GM19023 (cell line): ENCODE results near the gene KLF18.
"Not testable (repeated sequence)": the region's sequence is repeated elsewhere in the genome, so short reads cannot be mapped to it uniquely, and the experiment has no call there.

Experiments
- ATAC-seq: cut with Tn5 transposase; IDR thresholded peaks from one replicate; pipeline ENCODE4 v1.9.1; 2021; ENCODE audit warnings: mild to moderate bottlenecking, moderate library complexity; ENCODE audit not compliant: unreplicated experiment

KLF18 gene

DNA sequence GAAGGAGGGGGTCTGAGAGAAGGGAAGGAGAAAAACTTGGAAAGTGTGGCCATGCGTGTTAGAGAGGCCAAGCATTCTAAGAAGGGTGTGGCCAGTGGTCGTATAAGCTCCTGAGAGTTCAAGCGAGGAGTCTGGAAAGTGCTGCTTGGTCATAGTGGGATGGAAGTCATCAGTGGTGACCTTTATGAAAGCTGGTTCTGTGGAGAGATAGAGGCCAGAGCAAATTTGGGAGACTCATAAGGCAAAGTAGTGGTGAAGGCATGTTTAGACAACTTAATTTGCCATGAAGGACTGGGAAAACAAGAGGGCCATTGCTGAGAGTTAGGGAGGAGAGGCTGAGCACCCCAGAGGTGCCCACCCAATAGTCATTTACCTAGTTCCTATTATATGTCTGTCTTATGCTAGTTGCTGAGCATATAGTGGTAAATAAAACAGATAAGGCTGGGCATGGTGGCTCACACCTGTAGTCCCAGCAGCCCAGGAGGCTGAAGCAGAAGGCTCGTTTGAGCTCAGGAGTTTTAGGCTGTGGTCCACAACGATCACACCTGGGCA is 21.0 kb downstream of the KLF18 start:
- ATAC-seq = no peak

GRCh38 chr1:44119525-44119924 is 21.9 kb downstream of the KLF18 start:
- ATAC-seq = no peak

GRCh38 chr1:44118682-44119081 is 22.7 kb downstream of the KLF18 start, which contains the start of gene KLF17:
Gene KLF17 (plus strand): TSS chr1:44118821. CDS start chr1:44118908, 87 bp downstream.
- ATAC-seq = no peak

DNA sequence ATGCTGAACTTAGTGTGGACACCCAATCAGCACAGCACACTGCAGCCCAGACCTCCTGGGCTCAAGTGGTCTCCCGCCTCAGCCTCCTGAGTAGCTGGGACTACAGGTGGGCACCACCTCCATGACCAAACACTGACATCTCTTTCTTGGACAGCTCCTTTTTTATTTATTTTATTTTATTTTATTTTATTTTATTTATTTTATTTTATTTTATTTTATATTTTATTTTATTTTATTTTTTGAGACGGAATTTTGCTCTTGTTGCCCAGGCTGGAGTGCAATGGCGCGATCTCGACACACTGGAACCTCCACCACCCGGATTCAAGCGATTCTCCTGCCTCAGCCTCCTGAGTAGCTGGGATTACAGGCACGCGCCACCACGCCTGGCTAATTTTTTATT is 24.2 kb downstream of the KLF18 start:
- ATAC-seq = not testable (repeated sequence)

DNA sequence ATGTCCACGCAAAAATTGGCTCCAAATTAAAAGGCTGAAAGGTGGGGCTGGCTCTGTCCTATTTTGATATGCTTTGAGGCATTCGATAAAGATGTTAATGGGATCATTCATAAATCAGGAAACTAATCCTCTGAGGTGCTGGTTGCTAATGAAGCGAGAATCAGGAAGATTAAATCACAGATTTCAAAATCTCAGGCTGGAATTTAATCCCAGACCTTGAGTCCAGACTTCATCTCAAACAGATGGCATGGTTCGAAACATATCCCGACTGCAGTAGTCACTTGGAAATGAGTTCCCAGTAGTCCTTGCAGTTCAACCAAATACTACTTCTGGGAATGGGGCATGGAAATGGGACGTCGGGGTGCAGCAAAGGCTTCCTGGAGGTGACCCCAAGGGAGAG is 27.3 kb downstream of the KLF18 start:
- no peak for ATAC-seq

DNA sequence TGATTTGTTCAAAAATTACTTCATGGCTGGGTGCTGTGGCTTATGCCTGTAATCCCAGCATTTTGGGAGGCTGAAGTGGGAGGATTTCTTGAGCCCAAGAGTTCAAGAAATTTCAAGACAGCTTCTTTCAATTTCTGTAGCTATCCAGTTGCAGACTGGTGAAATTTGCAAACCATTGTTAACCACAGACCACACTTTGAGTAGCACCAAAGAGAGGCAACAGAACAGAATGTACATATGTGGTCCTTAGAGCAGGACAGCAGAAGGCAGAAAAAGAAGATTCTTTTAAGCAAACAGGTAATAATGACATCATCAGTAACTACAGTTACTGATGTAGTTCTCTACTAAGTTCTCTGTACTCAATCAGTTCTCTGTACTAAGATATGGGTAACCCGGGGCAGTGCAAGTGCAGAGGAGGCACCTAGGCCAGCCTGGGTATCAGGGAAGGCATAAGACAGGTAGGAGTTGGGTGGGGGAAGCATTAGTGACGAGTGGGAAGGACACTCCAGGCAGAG is 28.3 kb downstream of the KLF18 start:
- no peak for ATAC-seq

DNA sequence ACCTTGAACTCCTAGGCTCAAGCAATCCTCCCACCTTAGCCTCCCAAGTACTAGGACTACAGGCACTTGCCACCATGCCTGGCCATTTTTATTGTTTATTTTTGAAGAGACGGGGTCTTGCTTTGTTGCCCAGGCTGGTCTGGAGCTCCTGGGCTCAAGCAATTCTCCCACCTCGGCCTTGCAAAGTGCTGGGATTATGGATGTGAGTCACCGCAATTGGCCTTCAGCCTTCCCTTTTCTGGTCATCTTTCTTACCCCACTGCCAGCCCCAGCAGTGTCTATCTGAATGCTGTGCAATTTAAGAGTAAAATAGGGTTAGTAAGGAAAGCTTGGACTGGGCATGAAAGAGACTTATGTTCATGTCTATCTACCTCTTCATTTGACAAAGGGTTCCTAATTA is 28.9 kb downstream of the KLF18 start:
- no peak for ATAC-seq

GRCh38 chr1:44111861-44112260 is 29.6 kb downstream of the KLF18 start:
- ATAC-seq = no peak

DNA sequence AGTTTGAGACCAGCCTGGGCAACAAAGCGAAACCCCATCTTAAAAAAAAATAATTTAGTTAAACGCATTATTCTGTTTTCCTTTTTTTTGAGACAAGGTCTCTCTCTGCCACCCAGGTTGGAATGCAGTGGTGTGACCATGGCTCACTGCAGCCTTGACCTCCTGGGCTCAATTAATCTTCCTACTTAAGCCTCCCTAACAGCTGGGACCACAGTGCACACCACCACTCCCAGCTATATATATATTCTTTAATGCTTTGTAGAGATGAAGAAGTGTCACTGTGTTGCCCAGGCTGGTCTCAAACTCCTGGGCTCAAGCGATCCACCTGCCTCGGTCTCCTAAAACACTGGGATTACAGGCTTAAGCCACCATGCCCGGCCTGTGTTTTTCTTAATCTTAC is 30.5 kb downstream of the KLF18 start:
- no peak for ATAC-seq

DNA sequence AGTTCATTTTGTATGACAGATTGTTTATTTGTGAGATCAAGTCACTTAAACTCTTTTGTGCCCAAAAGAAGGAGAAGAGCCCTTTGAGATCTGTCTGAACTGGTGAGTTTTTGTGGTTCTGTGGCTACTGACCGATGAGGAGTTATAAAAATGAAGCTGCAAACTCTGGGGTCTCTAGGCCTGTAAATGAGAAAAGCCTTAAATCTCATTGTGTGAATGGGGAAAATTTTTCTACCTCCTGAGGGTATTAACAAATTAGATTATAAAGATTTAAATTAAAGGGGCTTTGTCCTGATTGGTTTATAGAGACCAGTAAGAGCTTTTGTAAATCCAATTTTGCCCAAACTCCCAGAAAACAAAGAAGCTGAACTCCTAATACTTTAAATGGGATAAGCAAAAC is 32.5 kb downstream of the KLF18 start:
- no peak for ATAC-seq

DNA sequence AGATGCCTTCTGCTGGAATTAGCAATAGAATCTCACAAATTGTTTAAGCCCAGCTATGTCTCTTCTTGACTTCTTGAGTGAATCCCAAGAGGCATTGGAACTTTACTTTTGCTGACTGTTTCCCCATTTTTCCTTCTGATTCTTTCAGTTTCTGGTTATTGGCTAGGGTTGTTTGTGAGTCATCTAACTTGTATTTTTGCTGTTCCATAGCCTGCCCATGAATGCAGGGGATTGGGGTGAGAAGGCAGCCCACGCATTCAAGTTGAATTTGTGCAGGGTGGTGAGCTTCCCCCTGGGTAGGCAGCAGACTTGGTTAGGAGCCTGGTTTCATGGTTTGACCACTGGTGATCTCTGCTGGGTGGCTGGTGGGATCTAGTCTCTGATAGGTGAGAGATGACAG is 33.2 kb downstream of the KLF18 start:
- no peak for ATAC-seq

DNA sequence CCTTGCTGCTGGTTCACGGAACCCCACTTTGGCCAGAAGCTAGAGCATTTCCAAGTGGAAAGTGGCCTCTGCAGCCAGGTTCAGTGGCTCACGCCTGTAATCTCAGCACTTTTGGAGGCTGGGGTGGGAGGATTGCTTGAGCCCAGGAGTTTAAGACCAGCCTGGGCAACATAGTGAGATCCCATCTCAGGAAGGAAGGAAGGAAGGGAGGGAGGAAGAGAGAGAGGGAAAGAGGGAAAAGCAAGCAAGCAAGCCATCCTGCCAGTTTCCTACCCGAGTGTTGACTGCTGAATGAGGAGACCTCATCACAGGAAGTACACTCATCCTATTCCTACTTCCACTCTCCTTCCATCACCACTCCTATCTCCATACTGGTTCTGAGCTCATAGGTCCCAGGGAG is 35.6 kb downstream of the KLF18 start:
- ATAC-seq = no peak

DNA sequence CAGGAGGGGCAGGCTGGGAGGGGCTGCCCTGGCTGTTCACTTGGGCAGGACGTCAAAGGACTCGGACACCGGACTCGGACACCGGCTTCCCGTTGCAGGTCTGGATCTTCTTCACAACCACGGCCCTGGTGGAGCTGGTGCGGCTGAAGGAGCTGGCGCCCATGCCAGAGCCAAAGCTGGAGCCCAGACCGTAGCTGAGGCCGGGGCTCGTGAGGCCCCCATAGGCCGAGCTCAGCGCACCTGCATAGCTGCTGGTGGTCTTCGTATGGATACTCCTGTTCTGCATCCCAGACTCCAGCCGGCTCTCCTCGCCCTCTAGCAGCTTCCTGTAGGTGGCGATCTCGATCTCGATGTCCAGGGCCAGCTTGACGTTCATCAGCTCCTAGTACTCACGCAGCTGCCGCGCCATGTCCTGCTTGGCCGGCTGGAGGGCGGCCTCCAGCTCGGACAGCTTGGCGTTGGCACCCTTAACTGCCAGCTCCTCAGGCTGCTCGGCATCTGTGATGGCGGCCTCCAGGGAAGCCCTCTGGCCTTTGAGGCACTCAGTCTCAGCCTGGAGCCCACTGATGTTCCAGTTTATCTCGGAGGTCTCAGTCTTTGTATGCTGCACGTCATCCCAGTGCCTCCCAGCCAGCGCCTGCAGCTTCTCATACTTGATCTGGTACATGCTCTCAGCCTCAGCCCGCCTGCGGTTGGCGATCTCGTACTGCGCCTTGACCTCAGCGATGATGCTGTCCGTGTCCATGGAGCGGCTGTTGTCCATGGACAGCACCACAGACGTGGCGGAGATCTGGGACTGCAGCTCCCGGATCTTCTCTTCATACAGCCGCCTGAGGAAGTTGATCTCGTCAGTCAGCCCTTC is 37.9 kb downstream of the KLF18 start:
- no peak for ATAC-seq

GRCh38 chr1:44101328-44101727 is 40.1 kb downstream of the KLF18 start:
- no peak for ATAC-seq

DNA sequence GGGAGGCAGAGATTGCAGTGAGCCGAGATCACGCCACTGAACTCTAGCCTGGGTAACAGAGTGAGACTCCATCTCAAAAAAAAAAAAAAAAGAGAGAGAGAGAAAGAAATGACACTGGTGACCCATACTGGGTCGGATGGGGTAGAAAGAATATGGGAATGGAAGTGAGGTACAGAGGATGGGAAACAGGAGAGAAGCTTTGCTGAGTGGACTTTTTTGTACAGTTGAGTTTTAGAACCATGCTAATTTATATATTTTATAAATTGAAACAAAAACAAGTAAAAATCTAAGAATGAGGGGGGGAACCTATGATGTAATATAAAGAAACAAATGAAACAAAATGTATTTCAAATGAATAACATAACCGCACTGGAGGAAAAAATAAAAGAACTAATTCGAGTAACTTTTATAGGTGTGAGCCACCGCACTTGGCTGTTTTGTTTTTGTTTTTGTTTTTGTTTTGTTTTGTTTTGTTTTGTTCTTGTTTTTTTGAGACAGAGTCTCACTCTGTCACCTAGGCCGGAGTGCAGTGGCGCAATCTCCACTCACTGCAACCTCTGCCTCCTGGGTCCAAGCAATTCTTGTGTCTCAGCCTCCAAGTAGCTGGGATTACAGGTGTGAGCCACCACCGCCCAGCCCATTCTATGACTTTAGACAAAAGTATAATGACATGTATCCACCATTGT is 41.1 kb downstream of the KLF18 start:
- no peak for ATAC-seq

- ATAC-seq = no peak
Observed at GRCh38 chr1:44094047-44094446, 47.4 kb downstream of the KLF18 start.

GRCh38 chr1:44090429-44091252 is 50.8 kb downstream of the KLF18 start:
- no peak for ATAC-seq

DNA sequence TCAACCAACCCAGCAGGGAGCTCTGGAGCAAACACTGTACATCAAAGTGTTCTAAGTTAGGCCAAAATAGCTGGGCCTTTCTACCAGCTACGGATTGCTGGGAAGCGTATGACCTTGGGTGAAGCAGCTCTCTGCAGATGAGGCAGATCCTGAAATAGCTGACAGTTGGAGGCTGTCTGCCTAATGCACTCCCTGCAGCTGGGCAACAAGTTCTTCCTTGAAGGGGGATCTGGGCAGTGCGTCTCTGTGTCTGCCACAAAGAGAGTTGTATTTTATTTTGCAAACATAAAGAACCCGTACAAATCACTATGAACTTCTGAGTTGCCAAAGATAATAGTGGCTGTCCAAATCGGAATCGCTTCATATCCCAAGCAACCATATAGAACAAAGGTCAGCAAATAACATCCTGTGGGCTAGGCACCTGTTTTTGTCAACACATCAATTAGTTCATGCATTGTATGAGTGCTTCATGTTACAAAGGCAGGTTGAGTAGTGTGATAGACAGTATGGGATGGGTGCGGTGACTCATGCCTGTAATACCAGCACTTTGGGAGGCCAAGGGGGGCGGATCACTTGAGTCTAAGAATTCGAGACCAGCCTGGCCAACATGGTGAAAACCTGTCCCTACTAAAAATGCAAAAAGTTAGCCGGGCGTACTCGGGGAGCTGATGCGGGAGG is 51.9 kb downstream of the KLF18 start:
- ATAC-seq = no peak
